ENCODE results near the gene SNAI1. TPM values are rescaled to one million over a fixed set of nuclear protein-coding genes. Genes with fewer than 3 reads are reported as not detected.

SNAI1 gene
- total RNA-seq, result 1.3 and 1.6 TPM in 2 replicates

GRCh38 chr20:49982346-49983122 lies at the start of gene SNAI1:
SNAI1 (plus strand) TSS chr20:49982980; CDS start chr20:49983060, 80 bp downstream.
- H3K36me3 Mint-ChIP-seq (ENCODE audit: low read depth), result no peaks in the 10 kb centered on the region
- peak within 1 kb of the TSS; percentile 70 for H3K27ac Mint-ChIP-seq

GRCh38 chr20:49935746-49936152 lies 47.0 kb upstream of the SNAI1 start:
- peaks cover 19% of the 10 kb centered on the region for H3K36me3 Mint-ChIP-seq (ENCODE audit: low read depth)
- no peaks in the 10 kb centered on the region for H3K9me3 Mint-ChIP-seq
- peaks cover under 1% of the 10 kb centered on the region for H3K27me3 Mint-ChIP-seq (ENCODE audit: low read depth)
- H3K27ac Mint-ChIP-seq, result no peak overlapping the region
- peak overlapping the region; percentile 41 for H3K4me3 Mint-ChIP-seq (ENCODE audit: low read depth)
- intact Hi-C loops (cut with micrococcal nuclease), result loop anchor here (2.0 to 5.0 kb wide), 2 partner anchors 21 to 398 kb away; partner anchors contain the start of gene SPATA2
- DNase-seq (ENCODE audit: low spot score), result no peak
- H3K4me1 Mint-ChIP-seq (ENCODE audit: low read depth), result peaks cover 31% of the 10 kb centered on the region

More at GRCh38 chr20:49982346-49983122, at the start of gene SNAI1:
- peak; percentile 77 for DNase-seq (ENCODE audit: low spot score)
- Mint-ChIP-seq H3K9me3 (no peaks in the 10 kb centered on the region), H3K4me3 (ENCODE audit: low read depth) (peak within 1 kb of the TSS; percentile 66), H3K27me3 (ENCODE audit: low read depth) (peaks cover 31% of the 10 kb centered on the region), H3K4me1 (ENCODE audit: low read depth) (peaks cover 13% of the 10 kb centered on the region)
- intact Hi-C loops (cut with micrococcal nuclease), result loop anchor here (2.0 kb wide), 1 partner anchor 184 kb away; no protein-coding TSS in a partner anchor

- Mint-ChIP-seq H3K27ac (peak within 1 kb of the TSS; percentile 67), H3K4me1 (ENCODE audit: low read depth) (peaks cover 36% of the 10 kb centered on the region), H3K36me3 (ENCODE audit: low read depth) (peaks cover 26% of the 10 kb centered on the region)
Observed at GRCh38 chr20:49936153-49937026, 46.4 kb upstream of the SNAI1 start, which contains the start of gene RNF114. RNF114 (plus strand) TSS chr20:49936397; CDS start chr20:49936413, 16 bp downstream.

GRCh38 chr20:49937027-49937929 lies 45.5 kb upstream of the SNAI1 start:
- no peaks in the 10 kb centered on the region for H3K27me3 Mint-ChIP-seq (ENCODE audit: low read depth)
- DNase-seq (ENCODE audit: low spot score), result no peak
- H3K36me3 Mint-ChIP-seq (ENCODE audit: low read depth), result peaks cover 29% of the 10 kb centered on the region
- no peaks in the 10 kb centered on the region for H3K9me3 Mint-ChIP-seq
- peaks cover 36% of the 10 kb centered on the region for H3K4me1 Mint-ChIP-seq (ENCODE audit: low read depth)
- peak overlapping the region; percentile 67 for H3K27ac Mint-ChIP-seq
- peak overlapping the region; percentile 90 for H3K4me3 Mint-ChIP-seq (ENCODE audit: low read depth)
- intact Hi-C loops (cut with micrococcal nuclease), result loop anchor here (2.0 to 5.0 kb wide), 2 partner anchors 22 to 400 kb away; partner anchors contain the start of gene SPATA2

More at GRCh38 chr20:49936153-49937026, 46.4 kb upstream of the SNAI1 start, which contains the start of gene RNF114:
- H3K9me3 Mint-ChIP-seq, result no peaks in the 10 kb centered on the region
- DNase-seq (ENCODE audit: low spot score), result peak; percentile 78
- intact Hi-C loops (cut with micrococcal nuclease), result loop anchor here (2.0 to 5.0 kb wide), 2 partner anchors 22 to 399 kb away; partner anchors contain the start of gene SPATA2
- H3K4me3 Mint-ChIP-seq (ENCODE audit: low read depth), result peak within 1 kb of the TSS; percentile 90
- H3K27me3 Mint-ChIP-seq (ENCODE audit: low read depth), result no peaks in the 10 kb centered on the region

- Mint-ChIP-seq H3K4me3 (ENCODE audit: low read depth) (peak overlapping the region; percentile 90), H3K27ac (peak overlapping the region; percentile 24), H3K36me3 (ENCODE audit: low read depth) (peaks cover 40% of the 10 kb centered on the region), H3K27me3 (ENCODE audit: low read depth) (no peaks in the 10 kb centered on the region), H3K9me3 (no peaks in the 10 kb centered on the region), H3K4me1 (ENCODE audit: low read depth) (peaks cover 36% of the 10 kb centered on the region)
- intact Hi-C loops (cut with micrococcal nuclease), result loop anchor here (5.0 kb wide), 1 partner anchor 401 kb away; no protein-coding TSS in a partner anchor
- DNase-seq (ENCODE audit: low spot score), result no peak
Observed at GRCh38 chr20:49938173-49939163, 44.3 kb upstream of the SNAI1 start.

GRCh38 chr20:49941456-49941855 lies 41.3 kb upstream of the SNAI1 start:
- no peak for DNase-seq (ENCODE audit: low spot score)
- Mint-ChIP-seq H3K4me1 (ENCODE audit: low read depth) (peaks cover 30% of the 10 kb centered on the region), H3K27ac (no peak overlapping the region), H3K9me3 (no peaks in the 10 kb centered on the region), H3K27me3 (ENCODE audit: low read depth) (no peaks in the 10 kb centered on the region), H3K4me3 (ENCODE audit: low read depth) (no peak overlapping the region), H3K36me3 (ENCODE audit: low read depth) (peaks cover 64% of the 10 kb centered on the region)
- intact Hi-C loops (cut with micrococcal nuclease), result no loop called here

GRCh38 chr20:49942303-49942702 lies 40.5 kb upstream of the SNAI1 start:
- Mint-ChIP-seq H3K36me3 (ENCODE audit: low read depth) (peaks cover 73% of the 10 kb centered on the region), H3K27me3 (ENCODE audit: low read depth) (no peaks in the 10 kb centered on the region), H3K4me1 (ENCODE audit: low read depth) (peaks cover 26% of the 10 kb centered on the region), H3K27ac (no peak overlapping the region), H3K9me3 (no peaks in the 10 kb centered on the region), H3K4me3 (ENCODE audit: low read depth) (no peak overlapping the region)
- intact Hi-C loops (cut with micrococcal nuclease), result no loop called here
- no peak for DNase-seq (ENCODE audit: low spot score)

DNA sequence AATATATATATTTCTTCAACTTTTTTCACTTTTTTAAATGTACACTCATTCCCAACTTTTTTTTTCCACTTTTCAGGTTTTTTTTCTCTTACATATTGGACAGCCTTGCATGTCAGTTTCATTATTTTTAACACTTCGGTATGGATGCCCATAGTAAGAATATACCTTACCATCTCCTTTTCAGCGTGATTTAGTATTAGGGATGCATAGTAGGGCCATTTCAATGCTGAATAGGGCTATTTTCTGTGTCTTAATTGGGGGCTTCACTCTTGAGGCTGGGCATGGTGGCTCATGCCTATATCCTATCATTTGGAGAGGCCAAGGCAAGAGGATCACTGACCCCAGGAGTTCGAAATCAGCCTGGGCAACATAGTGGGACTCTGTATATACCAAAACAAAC lies 39.8 kb upstream of the SNAI1 start:
- no peak overlapping the region for H3K4me3 Mint-ChIP-seq (ENCODE audit: low read depth)
- H3K36me3 Mint-ChIP-seq (ENCODE audit: low read depth), result peaks cover 78% of the 10 kb centered on the region
- intact Hi-C loops (cut with micrococcal nuclease), result no loop called here
- peaks cover 21% of the 10 kb centered on the region for H3K4me1 Mint-ChIP-seq (ENCODE audit: low read depth)
- H3K9me3 Mint-ChIP-seq, result no peaks in the 10 kb centered on the region
- no peak for DNase-seq (ENCODE audit: low spot score)
- H3K27ac Mint-ChIP-seq, result no peak overlapping the region
- H3K27me3 Mint-ChIP-seq (ENCODE audit: low read depth), result no peaks in the 10 kb centered on the region

GRCh38 chr20:49945306-49945700 lies 37.5 kb upstream of the SNAI1 start:
- peaks cover 80% of the 10 kb centered on the region for H3K36me3 Mint-ChIP-seq (ENCODE audit: low read depth)
- no peaks in the 10 kb centered on the region for H3K9me3 Mint-ChIP-seq
- no peaks in the 10 kb centered on the region for H3K27me3 Mint-ChIP-seq (ENCODE audit: low read depth)

DNA sequence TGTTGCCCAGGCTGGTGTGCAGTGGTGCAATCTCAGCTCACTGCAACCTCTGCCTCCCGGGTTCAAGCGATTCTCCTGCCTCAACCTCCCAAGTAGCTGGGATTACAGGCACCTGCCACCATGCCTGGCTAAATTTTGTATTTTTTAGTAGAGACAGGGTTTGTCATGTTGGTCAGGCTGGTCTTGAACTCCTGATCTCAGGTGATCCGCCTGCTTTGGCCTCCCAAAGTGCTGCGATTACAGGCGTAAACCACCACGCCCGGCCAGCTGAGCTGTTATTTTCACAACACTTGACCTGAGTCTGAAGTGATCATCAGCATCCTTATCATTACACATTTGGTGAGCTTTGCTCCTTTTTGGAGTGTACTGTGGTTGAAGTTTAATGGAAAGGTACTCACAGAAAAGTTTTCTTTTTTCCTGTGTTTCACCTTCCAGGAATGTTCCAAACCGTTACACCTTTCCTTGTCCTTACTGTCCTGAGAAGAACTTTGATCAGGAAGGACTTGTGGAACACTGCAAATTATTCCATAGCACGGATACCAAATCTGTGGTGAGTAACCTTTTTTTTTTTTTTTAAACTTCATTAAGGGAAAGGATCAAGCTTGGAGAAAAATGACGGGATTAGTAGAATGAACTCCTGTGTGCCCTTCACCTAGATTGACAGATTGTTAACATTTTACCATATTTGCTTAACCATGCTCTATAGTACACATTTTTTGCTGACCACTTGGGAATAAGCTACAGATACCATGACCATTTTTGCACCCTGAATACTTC lies 36.9 kb upstream of the SNAI1 start:
- no peaks in the 10 kb centered on the region for H3K9me3 Mint-ChIP-seq
- intact Hi-C loops (cut with micrococcal nuclease), result no loop called here
- H3K27me3 Mint-ChIP-seq (ENCODE audit: low read depth), result no peaks in the 10 kb centered on the region
- peaks cover 83% of the 10 kb centered on the region for H3K36me3 Mint-ChIP-seq (ENCODE audit: low read depth)
- peaks cover 11% of the 10 kb centered on the region for H3K4me1 Mint-ChIP-seq (ENCODE audit: low read depth)
- no peak overlapping the region for H3K4me3 Mint-ChIP-seq (ENCODE audit: low read depth)
- no peak for DNase-seq (ENCODE audit: low spot score)
- H3K27ac Mint-ChIP-seq, result no peak overlapping the region

More at GRCh38 chr20:49945306-49945700, 37.5 kb upstream of the SNAI1 start:
- intact Hi-C loops (cut with micrococcal nuclease), result no loop called here
- H3K4me1 Mint-ChIP-seq (ENCODE audit: low read depth), result peaks cover 8% of the 10 kb centered on the region
- no peak overlapping the region for H3K27ac Mint-ChIP-seq
- no peak overlapping the region for H3K4me3 Mint-ChIP-seq (ENCODE audit: low read depth)
- no peak for DNase-seq (ENCODE audit: low spot score)

All from activated T-helper 2 cell treated with anti-CD3 and anti-CD28 coated beads, Interferon-gamma antibody, Interleukin-2, Interleukin-4, amounts not matched to agents 10 μg/mL and 5 μg/mL and 100 μg/mL, durations not matched to agents 14 hours and 24 hours and 36 hours (primary cell).